Stimulated activated CD8-positive, alpha-beta memory T cell treated with anti-CD3 and anti-CD28 coated beads, Interleukin-7, amount 100 ng/mL, for 4 hours (primary cell): ENCODE results near the gene PSMB2.
"Not testable (repeated sequence)": the region's sequence is repeated elsewhere in the genome, so short reads cannot be mapped to it uniquely, and the experiment has no call there.

ENCODE experiments used
- DNase-seq, 2 donors: peaks; one replicate each; pipeline ENCODE4 v3.0.0-alpha.2; 2020; ENCODE audit warnings: low read depth in 2 of 2

Gene PSMB2

GRCh38 chr1:35592991-35593769, 48.1 kb downstream of the PSMB2 start:
- DNase-seq: no peak

GRCh38 chr1:35591211-35591610, 50.1 kb downstream of the PSMB2 start:
- no peak for DNase-seq

GRCh38 chr1:35590476-35591040, 50.8 kb downstream of the PSMB2 start:
- no peak for DNase-seq

GRCh38 chr1:35589516-35590427, 51.6 kb downstream of the PSMB2 start:
- DNase-seq: no peak

DNA sequence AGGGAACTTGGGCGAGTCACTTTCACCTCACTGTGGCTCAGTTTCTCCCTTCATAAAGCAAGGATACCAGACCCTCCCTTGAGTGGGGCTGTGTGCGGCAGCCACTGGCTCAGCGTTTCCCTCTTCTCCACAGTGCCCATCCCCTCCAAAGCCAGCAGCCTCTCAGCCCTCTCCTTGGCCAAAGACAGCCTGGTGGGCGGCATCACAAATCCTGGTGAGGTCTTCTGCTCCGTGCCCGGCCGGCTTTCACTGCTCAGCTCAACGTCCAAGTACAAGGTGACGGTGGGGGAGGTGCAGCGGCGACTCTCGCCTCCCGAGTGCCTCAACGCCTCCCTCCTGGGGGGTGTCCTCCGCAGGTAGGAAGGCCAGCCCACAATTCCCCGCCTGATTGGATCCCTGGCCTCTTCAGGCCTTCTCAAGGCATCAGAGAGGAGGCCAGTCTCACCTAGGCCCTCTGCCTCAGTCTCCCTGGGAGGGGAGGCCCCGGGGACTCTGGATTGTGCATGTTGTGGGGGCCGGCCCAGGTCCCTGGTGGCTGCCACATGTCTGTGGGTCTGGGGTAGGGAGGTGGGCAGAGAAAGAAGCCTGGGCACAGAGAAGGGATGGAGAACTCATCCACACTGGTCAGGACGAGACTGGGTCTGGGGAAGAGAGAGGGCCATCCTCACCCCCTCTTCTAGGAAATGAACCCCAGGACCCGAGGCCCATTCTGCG, 53.0 kb downstream of the PSMB2 start:
- DNase-seq: no peak

DNA sequence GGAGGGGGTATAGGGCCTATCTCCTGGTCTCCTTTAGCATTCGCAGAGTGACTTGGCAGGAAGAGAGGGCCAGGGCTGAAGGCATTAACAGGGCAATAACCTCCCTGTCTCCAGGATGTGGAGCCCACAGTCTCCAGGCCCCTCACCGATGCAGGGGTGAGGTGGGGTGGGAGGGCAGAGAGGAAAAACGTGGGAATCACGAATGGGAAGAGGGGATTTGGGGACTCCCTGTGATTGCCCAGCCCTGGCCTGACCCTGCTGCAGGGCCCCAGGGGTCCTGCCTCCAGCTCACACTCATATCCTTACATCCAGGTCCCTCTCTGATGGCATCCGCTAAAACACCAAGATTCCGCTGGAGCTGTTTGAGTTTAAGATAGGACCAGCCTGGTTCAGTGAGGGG, 53.6 kb downstream of the PSMB2 start:
- no peak for DNase-seq

GRCh38 chr1:35586808-35587207, 54.5 kb downstream of the PSMB2 start:
- DNase-seq: no peak

- DNase-seq: not testable (repeated sequence)
Measured at GRCh38 chr1:35585805-35586204, 55.5 kb downstream of the PSMB2 start.

- DNase-seq: no peak
Measured at GRCh38 chr1:35585281-35585680, 56.0 kb downstream of the PSMB2 start.

- not testable (repeated sequence) for DNase-seq
Measured at GRCh38 chr1:35581621-35582020, 59.7 kb downstream of the PSMB2 start.

- DNase-seq: no peak
Measured at GRCh38 chr1:35580949-35581388, 60.4 kb downstream of the PSMB2 start.

DNA sequence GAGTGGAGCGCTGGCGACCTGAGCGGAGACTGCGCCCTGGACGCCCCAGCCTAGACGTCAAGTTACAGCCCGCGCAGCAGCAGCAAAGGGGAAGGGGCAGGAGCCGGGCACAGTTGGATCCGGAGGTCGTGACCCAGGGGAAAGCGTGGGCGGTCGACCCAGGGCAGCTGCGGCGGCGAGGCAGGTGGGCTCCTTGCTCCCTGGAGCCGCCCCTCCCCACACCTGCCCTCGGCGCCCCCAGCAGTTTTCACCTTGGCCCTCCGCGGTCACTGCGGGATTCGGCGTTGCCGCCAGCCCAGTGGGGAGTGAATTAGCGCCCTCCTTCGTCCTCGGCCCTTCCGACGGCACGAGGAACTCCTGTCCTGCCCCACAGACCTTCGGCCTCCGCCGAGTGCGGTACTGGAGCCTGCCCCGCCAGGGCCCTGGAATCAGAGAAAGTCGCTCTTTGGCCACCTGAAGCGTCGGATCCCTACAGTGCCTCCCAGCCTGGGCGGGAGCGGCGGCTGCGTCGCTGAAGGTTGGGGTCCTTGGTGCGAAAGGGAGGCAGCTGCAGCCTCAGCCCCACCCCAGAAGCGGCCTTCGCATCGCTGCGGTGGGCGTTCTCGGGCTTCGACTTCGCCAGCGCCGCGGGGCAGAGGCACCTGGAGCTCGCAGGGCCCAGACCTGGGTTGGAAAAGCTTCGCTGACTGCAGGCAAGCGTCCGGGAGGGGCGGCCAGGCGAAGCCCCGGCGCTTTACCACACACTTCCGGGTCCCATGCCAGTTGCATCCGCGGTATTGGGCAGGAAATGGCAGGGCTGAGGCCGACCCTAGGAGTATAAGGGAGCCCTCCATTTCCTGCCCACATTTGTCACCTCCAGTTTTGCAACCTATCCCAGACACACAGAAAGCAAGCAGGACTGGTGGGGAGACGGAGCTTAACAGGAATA, 64.0 kb downstream of the PSMB2 start:
- DNase-seq: peak; percentile 38 to 51

DNA sequence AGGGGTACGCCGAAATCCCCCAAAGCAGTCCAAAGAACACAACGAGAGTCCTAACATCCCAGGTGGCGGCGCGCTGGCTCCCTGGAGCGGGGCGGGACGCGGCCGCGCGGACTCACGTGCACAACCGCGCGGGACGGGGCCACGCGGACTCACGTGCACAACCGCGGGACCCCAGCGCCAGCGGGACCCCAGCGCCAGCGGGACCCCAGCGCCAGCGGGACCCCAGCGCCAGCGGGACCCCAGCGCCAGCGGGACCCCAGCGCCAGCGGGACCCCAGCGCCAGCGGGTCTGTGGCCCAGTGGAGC, 64.6 kb downstream of the PSMB2 start:
- not testable (repeated sequence) for DNase-seq

GRCh38 chr1:35576061-35576765, 65.1 kb downstream of the PSMB2 start:
- DNase-seq: no peak

DNA sequence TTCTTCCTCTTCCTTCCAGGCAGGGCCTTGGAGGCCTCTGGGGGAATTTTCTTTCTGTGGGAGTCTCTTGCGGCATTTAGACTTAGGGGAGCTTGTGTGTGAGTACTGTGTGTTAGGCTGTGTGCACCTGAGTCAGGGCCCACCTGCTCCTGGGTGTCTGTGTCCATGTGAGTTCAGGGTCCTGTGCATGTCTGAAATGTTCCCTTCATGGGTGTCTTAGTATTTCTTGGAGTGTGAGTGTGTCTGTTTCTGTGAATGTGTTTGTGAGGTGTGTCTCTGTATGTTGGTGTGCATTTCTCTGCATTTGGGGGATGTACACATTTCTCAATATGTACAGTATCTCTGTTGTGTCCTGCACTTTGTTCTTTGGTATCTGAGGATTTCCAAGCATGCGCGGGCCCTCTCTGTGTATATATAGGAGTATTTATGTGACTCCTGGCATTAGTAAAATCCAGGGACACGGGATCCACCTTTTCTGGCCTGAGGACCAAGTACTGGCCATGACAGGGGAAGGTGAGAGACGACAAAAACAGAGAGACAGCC, 65.8 kb downstream of the PSMB2 start:
- DNase-seq: no peak

DNA sequence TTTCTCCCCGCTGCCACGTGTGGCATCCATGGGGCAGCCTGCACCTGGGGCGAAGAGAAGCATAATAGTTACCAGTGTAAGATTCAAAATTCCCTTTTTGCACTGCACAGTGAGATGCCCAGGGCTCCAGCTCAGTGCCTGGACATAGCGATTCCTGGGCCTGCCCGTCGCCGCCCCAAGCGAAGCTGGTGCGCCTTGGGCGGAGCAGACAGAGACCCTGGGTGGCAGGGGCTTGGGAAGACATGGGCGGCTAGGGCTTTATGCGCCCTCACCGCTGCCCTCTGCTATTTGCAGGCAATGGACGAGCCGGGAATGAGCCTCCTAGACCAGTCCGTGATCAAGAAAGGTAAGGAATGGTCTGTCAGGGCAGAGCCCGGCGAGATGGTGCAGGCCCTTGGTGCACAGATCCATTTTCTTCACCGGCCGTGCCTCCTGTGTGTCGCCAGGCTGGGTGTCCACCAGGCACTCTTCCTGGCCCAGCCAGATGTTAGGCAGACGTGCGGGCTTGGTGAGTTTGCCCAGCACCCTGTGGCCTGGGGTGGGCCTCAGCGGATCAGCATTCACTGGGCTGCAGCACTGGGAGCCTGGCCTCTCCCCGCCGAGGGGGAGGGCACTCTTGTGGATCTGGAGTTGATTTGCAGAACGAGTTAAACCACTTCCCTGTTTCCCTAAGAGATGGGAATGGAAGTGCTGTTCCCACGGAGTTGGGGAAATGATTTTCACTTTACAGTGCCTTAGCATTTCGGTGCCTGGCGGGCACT, 66.5 kb downstream of the PSMB2 start:
- DNase-seq: no peak

- DNase-seq: no peak
Measured at GRCh38 chr1:35574125-35574654, 67.1 kb downstream of the PSMB2 start.

- DNase-seq: no peak
Measured at GRCh38 chr1:35573198-35574124, 67.9 kb downstream of the PSMB2 start, which contains the start of gene TFAP2E. TSS of gene TFAP2E (plus strand) at chr1:35573314. CDS start at chr1:35573578, 264 bp downstream.
